GM21737 (cell line): ENCODE measurements around the gene BSN.

ENCODE experiments used
- ATAC-seq: cut with Tn5 transposase; IDR thresholded peaks from one replicate; pipeline ENCODE4 v1.9.1; 2021; ENCODE audit warnings: mild to moderate bottlenecking, moderate library complexity; ENCODE audit not compliant: unreplicated experiment

The BSN gene

DNA sequence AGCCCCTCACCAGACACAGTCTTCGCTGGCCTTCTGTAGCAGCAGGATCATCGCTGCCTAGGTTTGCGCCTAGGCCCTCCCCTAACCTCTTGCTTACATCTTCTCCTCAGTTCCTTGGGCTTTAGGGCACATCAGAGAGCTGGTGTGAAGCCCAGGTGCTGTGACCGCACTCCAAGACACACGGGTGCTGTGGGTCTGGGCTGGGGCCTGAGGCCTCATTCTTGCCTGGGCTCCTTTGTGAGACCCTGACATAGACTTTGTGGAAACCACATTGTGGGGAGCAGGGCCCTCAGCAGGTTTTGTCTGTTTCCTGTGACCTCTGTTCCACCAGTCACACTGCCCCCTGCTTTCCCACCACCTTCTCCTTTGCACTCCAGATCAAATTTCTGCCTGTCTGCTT is 157.2 kb downstream of the BSN start:
- ATAC-seq: no peak

GRCh38 chr3:49712166-49712565 is 157.9 kb downstream of the BSN start:
- ATAC-seq: no peak

DNA sequence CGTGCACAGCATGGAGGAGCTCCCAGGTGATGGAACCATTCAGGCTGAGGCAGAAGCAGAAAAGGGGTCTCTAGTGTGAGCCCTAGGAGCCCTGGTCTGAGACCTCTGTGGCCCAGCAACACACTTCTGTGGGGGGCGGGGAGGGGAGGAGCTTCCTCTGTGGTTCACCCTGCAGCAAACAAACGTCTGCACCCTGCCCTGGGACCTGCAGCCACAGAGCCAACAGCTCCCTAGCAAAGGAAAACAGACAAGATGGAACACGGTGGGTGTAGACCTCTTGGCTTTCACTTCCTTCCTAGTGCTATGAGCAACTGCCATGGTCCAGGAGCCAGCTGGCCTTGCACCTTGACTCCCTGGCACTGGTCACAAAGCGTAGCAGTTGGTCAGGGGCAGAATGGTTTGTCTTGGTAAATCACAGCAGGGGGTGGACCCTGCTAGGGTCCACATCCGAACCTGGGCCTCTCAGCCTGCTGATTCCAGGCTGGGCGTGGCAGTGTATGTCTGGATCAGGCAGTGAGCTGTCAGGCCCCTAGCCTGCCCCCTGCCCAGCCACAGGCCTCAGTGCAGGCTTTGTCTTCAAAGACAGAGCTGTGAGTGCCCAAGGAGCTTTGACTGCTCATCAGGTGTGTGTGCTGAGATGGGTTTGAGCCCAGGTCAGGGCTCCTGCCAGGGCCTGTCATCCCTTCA is 158.5 kb downstream of the BSN start:
- ATAC-seq: no peak

DNA sequence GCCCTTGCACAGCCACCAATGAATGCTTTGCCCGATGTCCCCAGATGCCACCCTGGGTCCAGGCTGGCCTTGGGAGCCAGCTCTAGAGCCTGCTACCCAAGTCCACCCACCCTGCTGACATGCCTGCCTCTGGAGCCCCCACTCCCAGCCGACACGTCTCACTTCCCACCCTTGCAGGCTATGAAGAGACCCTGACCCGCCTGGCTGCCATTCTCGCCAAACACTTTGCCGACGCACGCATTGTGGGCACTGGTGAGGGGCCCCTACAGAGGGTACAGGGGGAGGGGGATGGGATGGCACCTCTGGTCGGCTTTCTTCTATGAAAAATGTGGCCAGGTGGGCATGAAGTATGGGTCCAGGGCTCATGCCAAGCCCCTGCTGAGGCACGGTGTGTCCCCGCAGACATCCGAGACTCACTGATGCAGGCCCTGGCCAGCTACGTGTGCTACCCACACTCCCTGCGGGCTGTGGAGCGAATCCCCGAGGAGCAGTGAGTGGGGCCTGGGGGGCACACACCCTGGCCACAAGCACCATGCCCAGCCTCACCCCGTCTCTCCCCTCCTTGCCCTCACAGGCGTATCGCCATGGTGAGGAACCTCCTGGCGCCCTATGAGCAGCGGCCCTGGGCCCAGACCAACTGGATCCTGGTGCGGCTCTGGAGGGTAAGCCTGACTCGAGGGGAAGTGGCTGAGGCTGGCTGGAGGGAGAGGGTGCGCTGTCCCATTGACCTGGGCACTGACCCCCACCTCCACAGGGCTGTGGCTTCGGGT is 159.2 kb downstream of the BSN start:
- no peak for ATAC-seq

GRCh38 chr3:49714728-49715550 is 160.7 kb downstream of the BSN start:
- no peak for ATAC-seq

GRCh38 chr3:49715611-49716121 is 161.4 kb downstream of the BSN start:
- no peak for ATAC-seq

- ATAC-seq: no peak
Observed at GRCh38 chr3:49716169-49716568, 161.9 kb downstream of the BSN start.

DNA sequence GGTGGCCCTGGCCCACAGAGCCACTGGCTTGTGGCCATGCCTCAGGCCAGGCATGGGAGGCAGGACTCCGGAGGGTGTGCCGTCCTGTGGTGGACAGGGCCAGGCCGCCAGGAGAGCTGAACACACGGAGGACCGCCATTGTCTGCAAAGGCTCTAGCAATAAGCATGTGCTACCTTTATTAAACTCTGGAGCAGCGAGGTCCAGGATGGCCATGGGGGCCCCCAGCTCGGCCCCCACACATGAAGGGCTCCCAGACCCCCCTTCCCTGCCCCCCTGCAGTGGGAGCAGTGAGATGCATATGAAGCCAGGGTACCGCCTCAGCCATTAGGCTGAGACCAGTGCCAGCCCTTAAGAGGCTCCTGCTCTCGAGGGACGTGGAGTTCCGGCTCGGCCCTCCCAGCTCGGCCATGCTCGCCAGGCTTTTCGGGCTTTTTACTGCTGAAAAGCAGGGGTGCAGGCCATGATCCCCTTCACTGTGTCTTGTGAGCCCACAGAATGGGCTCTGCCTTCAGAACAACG is 162.5 kb downstream of the BSN start:
- no peak for ATAC-seq

DNA sequence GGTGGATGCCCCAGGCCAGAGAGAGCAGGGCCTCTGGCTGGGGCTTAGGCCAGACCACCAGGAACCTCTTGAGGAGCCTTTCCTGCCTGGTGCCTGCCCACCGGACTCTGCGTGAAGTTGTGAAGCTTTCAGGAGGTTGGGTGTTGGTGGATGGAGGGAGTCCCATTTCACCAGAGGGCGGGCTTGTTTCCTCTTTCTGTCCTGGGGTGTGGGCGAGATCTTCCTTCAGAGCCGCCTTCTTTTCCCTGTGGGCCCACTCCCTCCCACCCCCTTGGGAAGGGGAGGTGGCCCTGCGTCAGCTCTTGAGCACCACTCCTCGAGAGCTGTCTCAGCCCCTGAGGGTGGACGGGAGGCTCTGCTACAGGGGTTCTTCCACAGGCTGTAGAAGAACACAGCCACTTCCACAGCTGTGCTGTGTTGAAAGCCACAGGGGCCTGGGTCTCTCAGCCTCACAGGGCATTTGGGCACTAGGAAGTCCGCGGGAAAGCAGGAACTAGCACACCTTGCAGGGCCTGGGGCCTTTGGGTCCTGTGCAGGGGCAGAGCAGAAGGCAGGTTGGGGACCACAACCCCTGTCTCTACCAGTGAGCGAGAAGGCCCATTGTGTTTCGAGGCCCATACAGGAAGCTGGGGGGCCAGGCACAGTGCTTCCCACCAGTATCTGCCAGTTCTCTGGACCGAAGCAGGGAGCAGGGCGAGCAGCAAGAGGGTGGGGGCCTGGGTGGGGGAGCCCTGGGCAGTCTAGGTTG is 163.1 kb downstream of the BSN start:
- no peak for ATAC-seq

DNA sequence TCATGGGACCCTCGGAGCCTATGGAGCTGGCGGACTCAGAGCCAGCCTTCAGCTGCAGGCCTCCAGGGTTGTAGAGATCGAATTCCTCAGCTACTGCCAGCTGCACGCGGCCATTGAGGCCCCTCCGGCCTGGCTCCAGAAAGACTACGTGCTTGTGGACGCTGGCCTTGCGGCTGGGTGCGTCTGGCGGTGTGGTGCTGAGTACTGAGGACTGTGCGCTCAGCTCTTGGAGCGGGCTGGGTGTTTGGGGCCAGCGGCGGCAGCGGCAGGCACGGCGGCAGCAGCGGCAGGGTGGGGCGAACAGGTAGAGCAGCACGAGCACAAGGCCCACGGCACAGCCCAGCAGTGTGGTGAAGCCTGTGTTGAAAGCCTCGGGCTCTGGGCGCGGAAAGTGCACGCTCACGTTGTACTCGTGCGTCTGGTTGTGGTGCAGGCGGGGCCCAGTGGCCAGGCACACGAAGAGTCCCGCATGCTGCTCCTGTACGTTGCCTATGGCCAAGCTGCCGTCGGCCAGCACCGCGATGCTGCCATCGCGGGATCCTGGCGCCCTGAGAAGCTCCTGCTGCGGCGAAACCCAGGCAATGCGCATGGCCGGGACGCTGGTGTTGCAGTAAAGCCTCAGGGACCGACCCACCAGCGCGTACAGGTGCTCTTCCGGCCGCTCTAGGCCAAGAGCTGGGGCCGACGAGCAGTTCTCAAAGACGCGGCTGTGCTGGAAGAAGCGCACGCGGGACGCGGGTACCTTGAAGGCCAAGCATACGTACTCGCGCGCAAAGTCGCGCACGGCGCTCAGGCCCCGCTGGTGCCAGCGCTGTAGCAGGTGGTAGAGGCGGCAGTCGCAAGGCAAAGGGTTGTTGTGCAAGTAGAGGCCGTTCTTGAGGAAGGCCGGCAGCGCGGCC is 163.9 kb downstream of the BSN start:
- ATAC-seq: no peak

GRCh38 chr3:49718858-49719213 is 164.6 kb downstream of the BSN start:
- ATAC-seq: no peak

GRCh38 chr3:49719214-49719884 is 165.1 kb downstream of the BSN start, which contains the start of gene AMIGO3:
Gene AMIGO3 (minus strand): TSS chr3:49719684. CDS start chr3:49719465, 219 bp downstream.
- ATAC-seq: peak; percentile 55
